IPS DF 6.9 (cell line): ENCODE data around the gene MRPL24.
A peak's percentile ranks its signal among the peaks of the same experiment; 100 is the strongest.

ENCODE experiments used
- DNase-seq: peaks from one replicate; pipeline ENCODE4 v3.0.0-alpha.2; 2013; ENCODE audit warnings: low read depth, low spot score
- H3K27ac ChIP-seq: one replicate; pipeline ENCODE4 v1.5.1; 2013; ENCODE audit warnings: low read length, control low read depth
- H3K27me3 ChIP-seq: 2 replicates; pipeline ENCODE4 v1.6.1; 2013; ENCODE audit warnings: mild to moderate bottlenecking, low read length; ENCODE audit not compliant: control insufficient read depth, insufficient read depth
- H3K36me3 ChIP-seq: 2 replicates; pipeline ENCODE4 v1.6.1; 2013; ENCODE audit warnings: low read length; ENCODE audit not compliant: control insufficient read depth, insufficient read depth
- H3K4me1 ChIP-seq: 2 replicates; pipeline ENCODE4 v1.6.1; 2013; ENCODE audit warnings: low read length; ENCODE audit not compliant: control insufficient read depth, insufficient read depth
- H3K4me3 ChIP-seq: 2 replicates; pipeline ENCODE4 v1.5.1; 2013; ENCODE audit warnings: mild to moderate bottlenecking, low read length
- H3K9me3 ChIP-seq: 2 replicates; pipeline ENCODE4 v1.6.1; 2013; ENCODE audit warnings: low read length, inconsistent platforms; ENCODE audit not compliant: control insufficient read depth, insufficient read depth
- WGBS: extraction: QIAGEN DNeasy Blood & Tissue Kit; methylation state at CpG from one replicate; pipeline ENCODE4 v1.1.7; 2013; ENCODE audit warnings: mixed read lengths, missing lambda C conversion rate; ENCODE audit not compliant: insufficient read length, insufficient coverage; 5-methylcytosine and 5-hydroxymethylcytosine counted together

MRPL24 gene

GRCh38 chr1:156691665-156692440 is 49.0 kb downstream of the MRPL24 start:
- H3K27me3 ChIP-seq, result no peaks in the 10 kb centered on the region
- H3K4me3 ChIP-seq, result no peak overlapping the region
- no peak overlapping the region for H3K27ac ChIP-seq
- no peaks in the 10 kb centered on the region for H3K9me3 ChIP-seq
- no CpG with 5 or more reads among the region's 20 CpGs for WGBS
- peaks cover 22% of the 10 kb centered on the region for H3K4me1 ChIP-seq
- no peak for DNase-seq
- H3K36me3 ChIP-seq, result no peaks in the 10 kb centered on the region

- Histone ChIP-seq H3K27me3 (no peaks in the 10 kb centered on the region), H3K36me3 (no peaks in the 10 kb centered on the region), H3K9me3 (no peaks in the 10 kb centered on the region), H3K4me1 (peaks cover 22% of the 10 kb centered on the region), H3K4me3 (no peak overlapping the region), H3K27ac (no peak overlapping the region)
- DNase-seq, result no peak
- WGBS, result no CpG with 5 or more reads among the region's 10 CpGs
These were observed 49.7 kb downstream of the MRPL24 start for GRCh38 chr1:156691191-156691590.

- Histone ChIP-seq H3K9me3 (no peaks in the 10 kb centered on the region), H3K4me3 (no peak overlapping the region), H3K27ac (no peak overlapping the region), H3K36me3 (no peaks in the 10 kb centered on the region), H3K27me3 (no peaks in the 10 kb centered on the region), H3K4me1 (peaks cover 22% of the 10 kb centered on the region)
- no CpG with 5 or more reads among the region's 8 CpGs for WGBS
- no peak for DNase-seq
These were observed 50.2 kb downstream of the MRPL24 start for GRCh38 chr1:156690675-156691036.

DNA sequence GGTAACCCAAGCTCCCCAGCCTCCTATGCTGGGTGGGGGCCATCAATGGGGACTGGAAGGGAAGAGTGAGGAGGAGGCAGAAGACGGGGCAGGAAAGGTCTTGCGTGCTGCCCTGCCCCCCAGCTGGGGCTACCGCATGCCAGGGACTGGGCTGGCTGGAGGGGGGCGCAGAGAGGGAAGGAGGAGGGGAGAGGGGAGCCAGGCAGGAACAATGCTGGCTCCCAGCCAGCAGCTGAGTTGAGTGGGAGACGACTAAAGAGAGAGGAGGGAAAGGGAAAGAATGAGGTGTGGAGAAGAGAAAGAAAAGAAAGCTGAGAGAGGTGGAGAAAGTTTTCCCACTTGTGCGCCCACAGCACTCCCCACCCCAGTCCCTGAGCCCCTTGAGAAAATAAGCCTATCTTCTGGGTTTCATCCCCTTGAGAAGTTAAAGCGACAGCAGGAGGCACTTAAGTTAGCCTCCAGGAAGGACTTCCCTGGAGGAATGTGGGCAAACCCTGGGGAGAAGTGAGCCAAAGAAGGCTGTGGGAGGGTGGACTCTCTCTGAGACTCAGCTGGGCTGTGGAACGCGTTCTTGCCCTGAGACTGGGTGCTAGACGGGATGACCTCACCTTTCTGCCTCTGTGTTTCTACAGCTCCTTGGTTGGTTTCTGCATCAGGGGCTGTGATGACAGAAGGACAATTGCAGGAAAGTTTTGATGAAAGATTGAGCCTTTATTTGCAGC is 50.8 kb downstream of the MRPL24 start:
- no CpG with 5 or more reads among the region's 10 CpGs for WGBS
- Histone ChIP-seq H3K4me3 (no peak overlapping the region), H3K9me3 (no peaks in the 10 kb centered on the region), H3K27ac (no peak overlapping the region), H3K36me3 (no peaks in the 10 kb centered on the region), H3K27me3 (no peaks in the 10 kb centered on the region), H3K4me1 (peaks cover 22% of the 10 kb centered on the region)
- DNase-seq, result no peak

GRCh38 chr1:156689035-156689952 is 51.6 kb downstream of the MRPL24 start:
- no peak for DNase-seq
- no CpG with 5 or more reads among the region's 23 CpGs for WGBS
- Histone ChIP-seq H3K9me3 (no peaks in the 10 kb centered on the region), H3K36me3 (no peaks in the 10 kb centered on the region), H3K27me3 (no peaks in the 10 kb centered on the region), H3K4me1 (peaks cover 19% of the 10 kb centered on the region), H3K4me3 (peak overlapping the region; percentile 11; the same call in 1 of the 2 replicates), H3K27ac (no peak overlapping the region)
